HCT116 (cell line): Measurements from ENCODE around the gene WDR76. TPM values are rescaled to one million over a fixed set of nuclear protein-coding genes. Genes with fewer than 3 reads are reported as not detected.

ENCODE experiments used
- ATAC-seq: fragments of 200-7000 bp; cut with Tn5 transposase; 2 replicates; pipeline ENCODE4 v1.9.1; 2020; ENCODE audit warnings: mild to moderate bottlenecking, moderate library complexity
- BruUV-seq: library from RNA; stranded (reverse); fragments of 400-500 nt; replicated peaks from 2 replicates; lab custom pipeline; 2021; lab: Mats Ljungman, UMichigan
- CTCF ChIA-PET: fragments of 300-600 bp; sonication (Branson Sonifier 250); formaldehyde crosslinking; loops from one replicate; lab custom pipeline; 2021; ENCODE audit warnings: antibody characterized with exemption; lab: Charles Lee
- POLR2A ChIA-PET: fragments of 300-600, 350-600 bp; sonication (Branson Sonifier 250); formaldehyde crosslinking; loops from one replicate; lab custom pipeline; 2021; ENCODE audit warnings: antibody characterized with exemption; lab: Charles Lee
- RAD21 ChIA-PET, 2 experiments: fragments of 300-600 bp; sonication (Branson Sonifier 250); formaldehyde crosslinking; loops; one replicate each; lab custom pipeline; 2023; ENCODE audit warnings: low total read pairs in 2 of 2; ENCODE audit not compliant: uncharacterized antibody in 2 of 2, unreplicated experiment in 2 of 2, low non-redundant PET in 1 of 2; lab: Charles Lee
- DNase-seq: peaks from one replicate; pipeline ENCODE4 v3.0.0-alpha.2; 2010; ENCODE audit warnings: low read depth, low spot score
- H2AFZ ChIP-seq: fragments of 200-600 bp; shearing (Covaris generic), sonication (generic); 2 replicates; pipeline ENCODE4 v1.6.1; 2017; ENCODE audit warnings: low read depth, mixed run types, mixed read lengths, antibody characterized with exemption, low read length; ENCODE audit not compliant: poor library complexity, severe bottlenecking
- H3K27ac ChIP-seq: 2 replicates; pipeline ENCODE4 v1.5.1; 2012; ENCODE audit warnings: low read depth, low read length
- H3K27me3 ChIP-seq: fragments of 200-600 bp; sonication (generic); 2 replicates; pipeline ENCODE4 v1.6.1; 2016; ENCODE audit warnings: mixed run types, low read length, mixed read lengths; ENCODE audit not compliant: insufficient read depth
- H3K36me3 ChIP-seq, 2 experiments: fragments of 200-500 bp in 1 of 2; fragments of 200-600 bp in 1 of 2; sonication (Bioruptor generic) in 1 of 2; sonication (generic) in 1 of 2; 2 replicates each; pipeline versions ENCODE4 v1.5.1 to v1.6.1; 2014 to 2016; ENCODE audit warnings: low read length in 2 of 2, inconsistent platforms in 1 of 2, mixed read lengths in 1 of 2, mixed run types in 1 of 2; ENCODE audit not compliant: insufficient read depth in 2 of 2, control insufficient read depth in 1 of 2
- H3K4me1 ChIP-seq, 2 experiments: fragments of 200-600 bp in 1 of 2; sonication (generic) in 1 of 2; 2 replicates each; pipeline versions ENCODE4 v1.5.1 to v1.6.1; 2012 to 2017; ENCODE audit warnings: low read length in 2 of 2, inconsistent platforms in 1 of 2, mild to moderate bottlenecking in 1 of 2, mixed read lengths in 1 of 2, mixed run types in 1 of 2, moderate library complexity in 1 of 2; ENCODE audit not compliant: insufficient read depth in 2 of 2, control insufficient read depth in 1 of 2
- H3K4me2 ChIP-seq: fragments of 200-600 bp; sonication (generic); 2 replicates; pipeline ENCODE4 v1.6.1; 2017; ENCODE audit warnings: mixed run types, low read length, mixed read lengths
- H3K4me3 ChIP-seq, 2 experiments: fragments of 200-600 bp in 1 of 2; sonication (generic) in 1 of 2; replicated peaks in 1 of 2; 2 replicates each; pipeline ENCODE4 v1.5.1; 2011 to 2016; ENCODE audit warnings: low read length in 2 of 2, control low read depth in 1 of 2, low read depth in 1 of 2, mild to moderate bottlenecking in 1 of 2, mixed read lengths in 1 of 2, mixed run types in 1 of 2
- H3K79me2 ChIP-seq: fragments of 200-600 bp; sonication (generic); 2 replicates; pipeline ENCODE4 v1.6.1; 2017; ENCODE audit warnings: mild to moderate bottlenecking, mixed run types, low read length, moderate library complexity, mixed read lengths; ENCODE audit not compliant: insufficient read depth
- H3K9ac ChIP-seq: fragments of 200-600 bp; sonication (generic); 2 replicates; pipeline ENCODE4 v1.6.1; 2016; ENCODE audit warnings: low read length, mixed read lengths
- H3K9me2 ChIP-seq: fragments of 200-600 bp; sonication (generic), shearing (Covaris generic); 2 replicates; pipeline ENCODE4 v1.6.1; 2017; ENCODE audit warnings: mixed run types, mild to moderate bottlenecking, moderate library complexity; ENCODE audit not compliant: insufficient read depth
- H3K9me3 ChIP-seq, 2 experiments: fragments of 200-500 bp in 1 of 2; fragments of 200-600 bp in 1 of 2; sonication (Bioruptor generic) in 1 of 2; sonication (generic) in 1 of 2; 2 replicates each; pipeline ENCODE4 v1.6.1; 2014 to 2017; ENCODE audit warnings: low read length in 2 of 2, mixed read lengths in 2 of 2, inconsistent platforms in 1 of 2, low read depth in 1 of 2, mild to moderate bottlenecking in 1 of 2, mixed run types in 1 of 2, moderate library complexity in 1 of 2; ENCODE audit not compliant: control insufficient read depth in 1 of 2, insufficient read depth in 1 of 2
- H4K20me1 ChIP-seq: fragments of 200-600 bp; sonication (generic), shearing (Covaris generic); 2 replicates; pipeline ENCODE4 v1.6.1; 2017; ENCODE audit warnings: mixed run types, mild to moderate bottlenecking, moderate library complexity; ENCODE audit not compliant: insufficient read depth
- CBX3 ChIP-seq: IDR thresholded peaks from 2 replicates; pipeline ENCODE4 v1.6.1; 2012; ENCODE audit warnings: low read depth
- CEBPB ChIP-seq: IDR thresholded peaks from 2 replicates; pipeline ENCODE4 v1.6.1; 2012; ENCODE audit warnings: low read depth
- EGR1 ChIP-seq: IDR thresholded peaks from 2 replicates; pipeline ENCODE4 v1.6.1; 2012; ENCODE audit warnings: low read depth
- ELF1 ChIP-seq: IDR thresholded peaks from 2 replicates; pipeline ENCODE4 v1.6.1; 2012; ENCODE audit warnings: low read depth, borderline replicate concordance
- EZH2 ChIP-seq: fragments of 200-600 bp; sonication (generic); IDR thresholded peaks from 2 replicates; pipeline ENCODE4 v1.6.1; 2017; ENCODE audit warnings: antibody characterized with exemption, mixed run types
- EZH2phosphoT487 ChIP-seq: fragments of 200-600 bp; IDR thresholded peaks from 2 replicates; pipeline ENCODE4 v1.6.1; 2018; ENCODE audit warnings: antibody characterized with exemption, borderline replicate concordance
- FOSL1 ChIP-seq: IDR thresholded peaks from 2 replicates; pipeline ENCODE4 v1.6.1; 2012; ENCODE audit warnings: low read depth
- POLR2A ChIP-seq: IDR thresholded peaks from 2 replicates; pipeline ENCODE4 v1.7.0; 2011; ENCODE audit warnings: borderline replicate concordance; ENCODE audit not compliant: insufficient read depth, insufficient read length; ENCODE audit errors: extremely low read depth
- POLR2AphosphoS5 ChIP-seq: IDR thresholded peaks from 2 replicates; pipeline ENCODE4 v1.6.1; 2011; ENCODE audit warnings: mild to moderate bottlenecking, low read depth, low read length, moderate library complexity
- RAD21 ChIP-seq: IDR thresholded peaks from 2 replicates; pipeline ENCODE4 v1.6.1; 2012; ENCODE audit warnings: low read depth, mild to moderate bottlenecking
- SP1 ChIP-seq: IDR thresholded peaks from 2 replicates; pipeline ENCODE4 v1.6.1; 2012; ENCODE audit warnings: low read depth
- SRF ChIP-seq: IDR thresholded peaks from 2 replicates; pipeline ENCODE4 v1.6.1; 2012; ENCODE audit warnings: low read depth
- TCF7L2 ChIP-seq: IDR thresholded peaks from 2 replicates; pipeline ENCODE4 v1.7.0; 2011; ENCODE audit warnings: borderline replicate concordance, inconsistent platforms; ENCODE audit not compliant: insufficient read depth, insufficient read length; ENCODE audit errors: extremely low read depth
- YY1 ChIP-seq: IDR thresholded peaks from 2 replicates; pipeline ENCODE4 v1.6.1; 2011; ENCODE audit warnings: low read length, low read depth, moderate library complexity, mild to moderate bottlenecking; ENCODE audit not compliant: insufficient replicate concordance; ENCODE audit errors: extremely low read depth
- intact Hi-C: fragments of 100-400 bp; cut with micrococcal nuclease; formaldehyde crosslinking; loops from 2 replicates; pipeline ENCODE4 v1.10.0; 2022
- total RNA-seq: library from RNA; stranded (reverse); gene quantifications from one replicate; pipeline ENCODE4 v1.2.1, GENCODE V29; 2021; ENCODE audit not compliant: unreplicated experiment
- TF ChIP-seq, protein P1 (sequence below): IDR thresholded peaks from 2 replicates; pipeline ENCODE4 v1.6.1; 2012
- TF ChIP-seq, protein P2 (sequence below), 3 experiments: fragments of 200-600 bp in 1 of 3; sonication (generic) in 1 of 3; IDR thresholded peaks in 2 of 3; conservative IDR thresholded peaks in 1 of 3; 2 replicates each; pipeline ENCODE4 v1.5.1; 2012 to 2017; ENCODE audit warnings: low read depth in 2 of 3, low read length in 2 of 3, antibody characterized with exemption in 1 of 3, borderline replicate concordance in 1 of 3, control low read depth in 1 of 3, mild to moderate bottlenecking in 1 of 3, mixed read lengths in 1 of 3, mixed run types in 1 of 3, moderate library complexity in 1 of 3; ENCODE audit not compliant: insufficient read depth in 1 of 3
- TF ChIP-seq, protein P3 (sequence below): IDR thresholded peaks from 2 replicates; pipeline ENCODE4 v1.6.1; 2012; ENCODE audit warnings: low read depth
- TF ChIP-seq, protein P4 (sequence below): IDR thresholded peaks from 2 replicates; pipeline ENCODE4 v1.6.1; 2011; ENCODE audit warnings: mild to moderate bottlenecking, low read length, moderate library complexity; ENCODE audit not compliant: insufficient replicate concordance; ENCODE audit errors: extremely low read depth

Gene WDR76
- total RNA-seq, 1 experiment from 2014 or later = 33.0 TPM

DNA sequence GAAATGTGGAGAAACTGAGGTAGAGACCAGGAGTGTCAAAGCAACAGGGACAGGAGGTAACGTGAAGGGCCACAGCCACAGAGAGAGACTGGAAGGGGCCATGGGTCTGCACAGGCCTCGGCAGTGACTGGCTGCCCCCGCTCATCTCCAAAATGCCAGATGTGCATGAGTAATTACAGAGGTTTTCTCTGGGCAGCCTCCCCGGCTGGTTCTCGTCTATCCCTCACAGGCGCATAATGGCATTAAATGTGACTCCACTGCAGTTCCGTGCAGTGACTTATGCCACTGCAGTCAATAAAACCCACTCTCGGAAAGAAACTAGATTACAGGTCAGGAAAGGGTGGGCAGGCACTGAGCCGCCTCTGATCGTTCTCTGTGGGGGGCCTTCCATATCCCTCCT is 74.7 kb downstream of the WDR76 start (continued):
- no peak for TF ChIP-seq ELF1
- TF ChIP-seq CEBPB = no peak
- TF ChIP-seq TCF7L2 = no peak
- TF ChIP-seq FOSL1 = no peak
- TF ChIP-seq YY1 = no peak

DNA sequence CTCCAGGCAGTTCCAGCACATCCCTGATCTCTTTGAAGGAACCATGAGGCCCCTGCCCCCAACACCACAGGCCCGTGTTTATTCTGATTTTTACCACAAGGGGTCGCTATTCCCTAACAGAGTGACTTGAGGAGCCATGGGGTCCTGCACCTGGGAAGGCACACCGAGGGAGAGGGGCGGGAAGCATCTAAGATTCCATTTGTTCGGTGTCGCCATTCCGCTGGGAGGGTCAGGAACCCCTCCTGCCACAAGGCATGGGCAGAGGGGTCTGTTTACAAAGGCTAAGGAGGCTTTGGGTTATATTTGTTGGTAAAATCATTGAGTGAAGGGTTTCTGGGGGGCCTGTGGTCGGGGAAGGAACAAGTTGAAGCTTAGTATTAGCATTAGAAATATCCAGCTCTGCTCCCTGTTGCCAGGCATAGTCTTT is 77.1 kb downstream of the WDR76 start:
- intact Hi-C loops = loop anchor here (1.0 to 5.0 kb wide), 4 partner anchors 162 to 598 kb away; no protein-coding TSS in a partner anchor
- ChIA-PET RAD21 (no interaction called here), POLR2A (no interaction called here), CTCF (interaction anchor here (0.6 to 1.6 kb wide), 8 partner anchors 9 to 342 kb away, joined by 3 to 6 read pairs (median 4); no protein-coding TSS in a partner anchor)
- no peak overlapping the region for H3K27ac ChIP-seq
- H3K4me3 ChIP-seq = no peak overlapping the region
- no peaks in the 10 kb centered on the region for H3K79me2 ChIP-seq
- no peaks in the 10 kb centered on the region for H3K9me3 ChIP-seq
- ATAC-seq (peak; percentile 93), DNase-seq (peak; percentile 56)
- H3K9me2 ChIP-seq = no peaks in the 10 kb centered on the region
- H4K20me1 ChIP-seq = no peaks in the 10 kb centered on the region
- BruUV-seq = no TSS peak
- no peak overlapping the region for H2AFZ ChIP-seq
- no peak overlapping the region for H3K4me2 ChIP-seq
- peaks cover 6 to 9% of the 10 kb centered on the region in 2 experiments; a peak in 2 of 4 replicates for H3K36me3 ChIP-seq
- H3K4me1 ChIP-seq = no peaks in the 10 kb centered on the region; a peak in 2 of 4 replicates
- H3K27me3 ChIP-seq = no peaks in the 10 kb centered on the region
- TF ChIP-seq RAD21 (peak; percentile 95), EGR1 (no peak), POLR2AphosphoS5 (no peak), EZH2phosphoT487 (no peak), TCF7L2 (no peak), SRF (no peak), EZH2 (no peak), CBX3 (no peak), SP1 (no peak), CEBPB (no peak), YY1 (no peak), POLR2A (no peak)
- TF ChIP-seq, protein P1, sequence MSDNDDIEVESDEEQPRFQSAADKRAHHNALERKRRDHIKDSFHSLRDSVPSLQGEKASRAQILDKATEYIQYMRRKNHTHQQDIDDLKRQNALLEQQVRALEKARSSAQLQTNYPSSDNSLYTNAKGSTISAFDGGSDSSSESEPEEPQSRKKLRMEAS = no peak
- TF ChIP-seq, protein P2, sequence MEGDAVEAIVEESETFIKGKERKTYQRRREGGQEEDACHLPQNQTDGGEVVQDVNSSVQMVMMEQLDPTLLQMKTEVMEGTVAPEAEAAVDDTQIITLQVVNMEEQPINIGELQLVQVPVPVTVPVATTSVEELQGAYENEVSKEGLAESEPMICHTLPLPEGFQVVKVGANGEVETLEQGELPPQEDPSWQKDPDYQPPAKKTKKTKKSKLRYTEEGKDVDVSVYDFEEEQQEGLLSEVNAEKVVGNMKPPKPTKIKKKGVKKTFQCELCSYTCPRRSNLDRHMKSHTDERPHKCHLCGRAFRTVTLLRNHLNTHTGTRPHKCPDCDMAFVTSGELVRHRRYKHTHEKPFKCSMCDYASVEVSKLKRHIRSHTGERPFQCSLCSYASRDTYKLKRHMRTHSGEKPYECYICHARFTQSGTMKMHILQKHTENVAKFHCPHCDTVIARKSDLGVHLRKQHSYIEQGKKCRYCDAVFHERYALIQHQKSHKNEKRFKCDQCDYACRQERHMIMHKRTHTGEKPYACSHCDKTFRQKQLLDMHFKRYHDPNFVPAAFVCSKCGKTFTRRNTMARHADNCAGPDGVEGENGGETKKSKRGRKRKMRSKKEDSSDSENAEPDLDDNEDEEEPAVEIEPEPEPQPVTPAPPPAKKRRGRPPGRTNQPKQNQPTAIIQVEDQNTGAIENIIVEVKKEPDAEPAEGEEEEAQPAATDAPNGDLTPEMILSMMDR (IDR thresholded peaks at IDR 0.05 in 2 of 3, conservative IDR thresholded peaks at IDR 0.05 in 1 of 3; ENCODE audit: borderline replicate concordance in 1 of 3, insufficient read depth in 1 of 3, low read depth in 2 of 3, low read length in 2 of 3) = peak; percentile 76 to 94 (median 82)
- TF ChIP-seq, protein P3, sequence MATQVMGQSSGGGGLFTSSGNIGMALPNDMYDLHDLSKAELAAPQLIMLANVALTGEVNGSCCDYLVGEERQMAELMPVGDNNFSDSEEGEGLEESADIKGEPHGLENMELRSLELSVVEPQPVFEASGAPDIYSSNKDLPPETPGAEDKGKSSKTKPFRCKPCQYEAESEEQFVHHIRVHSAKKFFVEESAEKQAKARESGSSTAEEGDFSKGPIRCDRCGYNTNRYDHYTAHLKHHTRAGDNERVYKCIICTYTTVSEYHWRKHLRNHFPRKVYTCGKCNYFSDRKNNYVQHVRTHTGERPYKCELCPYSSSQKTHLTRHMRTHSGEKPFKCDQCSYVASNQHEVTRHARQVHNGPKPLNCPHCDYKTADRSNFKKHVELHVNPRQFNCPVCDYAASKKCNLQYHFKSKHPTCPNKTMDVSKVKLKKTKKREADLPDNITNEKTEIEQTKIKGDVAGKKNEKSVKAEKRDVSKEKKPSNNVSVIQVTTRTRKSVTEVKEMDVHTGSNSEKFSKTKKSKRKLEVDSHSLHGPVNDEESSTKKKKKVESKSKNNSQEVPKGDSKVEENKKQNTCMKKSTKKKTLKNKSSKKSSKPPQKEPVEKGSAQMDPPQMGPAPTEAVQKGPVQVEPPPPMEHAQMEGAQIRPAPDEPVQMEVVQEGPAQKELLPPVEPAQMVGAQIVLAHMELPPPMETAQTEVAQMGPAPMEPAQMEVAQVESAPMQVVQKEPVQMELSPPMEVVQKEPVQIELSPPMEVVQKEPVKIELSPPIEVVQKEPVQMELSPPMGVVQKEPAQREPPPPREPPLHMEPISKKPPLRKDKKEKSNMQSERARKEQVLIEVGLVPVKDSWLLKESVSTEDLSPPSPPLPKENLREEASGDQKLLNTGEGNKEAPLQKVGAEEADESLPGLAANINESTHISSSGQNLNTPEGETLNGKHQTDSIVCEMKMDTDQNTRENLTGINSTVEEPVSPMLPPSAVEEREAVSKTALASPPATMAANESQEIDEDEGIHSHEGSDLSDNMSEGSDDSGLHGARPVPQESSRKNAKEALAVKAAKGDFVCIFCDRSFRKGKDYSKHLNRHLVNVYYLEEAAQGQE = no peak
- TF ChIP-seq, protein P4, sequence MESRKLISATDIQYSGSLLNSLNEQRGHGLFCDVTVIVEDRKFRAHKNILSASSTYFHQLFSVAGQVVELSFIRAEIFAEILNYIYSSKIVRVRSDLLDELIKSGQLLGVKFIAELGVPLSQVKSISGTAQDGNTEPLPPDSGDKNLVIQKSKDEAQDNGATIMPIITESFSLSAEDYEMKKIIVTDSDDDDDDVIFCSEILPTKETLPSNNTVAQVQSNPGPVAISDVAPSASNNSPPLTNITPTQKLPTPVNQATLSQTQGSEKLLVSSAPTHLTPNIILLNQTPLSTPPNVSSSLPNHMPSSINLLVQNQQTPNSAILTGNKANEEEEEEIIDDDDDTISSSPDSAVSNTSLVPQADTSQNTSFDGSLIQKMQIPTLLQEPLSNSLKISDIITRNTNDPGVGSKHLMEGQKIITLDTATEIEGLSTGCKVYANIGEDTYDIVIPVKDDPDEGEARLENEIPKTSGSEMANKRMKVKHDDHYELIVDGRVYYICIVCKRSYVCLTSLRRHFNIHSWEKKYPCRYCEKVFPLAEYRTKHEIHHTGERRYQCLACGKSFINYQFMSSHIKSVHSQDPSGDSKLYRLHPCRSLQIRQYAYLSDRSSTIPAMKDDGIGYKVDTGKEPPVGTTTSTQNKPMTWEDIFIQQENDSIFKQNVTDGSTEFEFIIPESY = no peak
- no peak overlapping the region for H3K9ac ChIP-seq
